ENCODE results near the gene BMP6.
"Not testable (repeated sequence)": the region's sequence is repeated elsewhere in the genome, so short reads cannot be mapped to it uniquely, and the experiment has no call there.

The BMP6 gene

GRCh38 chr6:7798751-7799150 is 72.9 kb downstream of the BMP6 start:
- DNase-seq, result no peak

GRCh38 chr6:7802662-7803061 is 76.8 kb downstream of the BMP6 start:
- no peak for DNase-seq

- peak; percentile 68 for DNase-seq
Observed at GRCh38 chr6:7803214-7803613, 77.3 kb downstream of the BMP6 start.

GRCh38 chr6:7805078-7805849 is 79.4 kb downstream of the BMP6 start:
- DNase-seq, result peak; percentile 74

- DNase-seq, result peak; percentile 64
Observed at GRCh38 chr6:7805850-7806214, 79.9 kb downstream of the BMP6 start.

- no peak for DNase-seq
Observed at GRCh38 chr6:7806711-7807110, 80.8 kb downstream of the BMP6 start.

GRCh38 chr6:7809346-7809745 is 83.4 kb downstream of the BMP6 start:
- no peak for DNase-seq

- no peak for DNase-seq
Observed at GRCh38 chr6:7811441-7811840, 85.5 kb downstream of the BMP6 start.

- no peak for DNase-seq
Observed at GRCh38 chr6:7812623-7813022, 86.7 kb downstream of the BMP6 start.

- DNase-seq, result no peak
Observed at GRCh38 chr6:7813193-7813592, 87.3 kb downstream of the BMP6 start.

- no peak for DNase-seq
Observed at GRCh38 chr6:7813704-7814103, 87.8 kb downstream of the BMP6 start.

- no peak for DNase-seq
Observed at GRCh38 chr6:7815716-7816115, 89.8 kb downstream of the BMP6 start.

- DNase-seq, result not testable (repeated sequence)
Observed at GRCh38 chr6:7817184-7817583, 91.3 kb downstream of the BMP6 start.

- no peak for DNase-seq
Observed at GRCh38 chr6:7818257-7819214, 92.6 kb downstream of the BMP6 start.

- no peak for DNase-seq
Observed at GRCh38 chr6:7819431-7820015, 93.6 kb downstream of the BMP6 start.

GRCh38 chr6:7820288-7820835 is 94.5 kb downstream of the BMP6 start:
- DNase-seq, result no peak

- no peak for DNase-seq
Observed at GRCh38 chr6:7821426-7821825, 95.5 kb downstream of the BMP6 start.

- no peak for DNase-seq
Observed at GRCh38 chr6:7823552-7823951, 97.7 kb downstream of the BMP6 start.

GRCh38 chr6:7825986-7826385 is 100.1 kb downstream of the BMP6 start:
- DNase-seq, result no peak

- DNase-seq, result no peak
Observed at GRCh38 chr6:7827142-7827541, 101.2 kb downstream of the BMP6 start.

GRCh38 chr6:7828124-7828523 is 102.2 kb downstream of the BMP6 start:
- no peak for DNase-seq

GRCh38 chr6:7832904-7833750 is 107.2 kb downstream of the BMP6 start:
- no peak for DNase-seq

- DNase-seq, result no peak
Observed at GRCh38 chr6:7833751-7834070, 107.8 kb downstream of the BMP6 start.
